NB4 (cell line): Measurements from ENCODE around the gene ABTB2.

Experiments
- DNase-seq: peaks from one replicate; pipeline ENCODE4 v3.0.0; 2010; ENCODE audit warnings: low read depth
- H3K4me3 ChIP-seq: one replicate; pipeline ENCODE4 v1.5.1; 2011; ENCODE audit warnings: mild to moderate bottlenecking, low read depth, low read length, moderate library complexity
- CTCF ChIP-seq: IDR thresholded peaks from one replicate; pipeline ENCODE4 v1.5.1; 2012; ENCODE audit warnings: low read depth, low read length
- MAX ChIP-seq: IDR thresholded peaks from 2 replicates; pipeline ENCODE4 v1.6.1; 2011; ENCODE audit warnings: low read depth, low read length
- MYC ChIP-seq: IDR thresholded peaks from 2 replicates; pipeline ENCODE4 v1.6.1; 2011; ENCODE audit warnings: low read depth, low read length
- POLR2A ChIP-seq: IDR thresholded peaks from 2 replicates; pipeline ENCODE4 v1.6.1; 2011; ENCODE audit warnings: mild to moderate bottlenecking; ENCODE audit not compliant: insufficient read length; ENCODE audit errors: extremely low read depth

Gene ABTB2

GRCh38 chr11:34337016-34337415 is 20.8 kb downstream of the ABTB2 start:
- peak; percentile 35 for DNase-seq
- TF ChIP-seq MYC (no peak), MAX (no peak)
- no peak overlapping the region for H3K4me3 ChIP-seq

GRCh38 chr11:34335801-34336200 is 22.0 kb downstream of the ABTB2 start:
- no peak overlapping the region for H3K4me3 ChIP-seq
- no peak for TF ChIP-seq POLR2A
- no peak for TF ChIP-seq MYC
- no peak for TF ChIP-seq MAX
- TF ChIP-seq CTCF, result no peak
- DNase-seq, result no peak

- TF ChIP-seq CTCF (no peak), MYC (no peak), POLR2A (no peak), MAX (no peak)
- DNase-seq, result no peak
- H3K4me3 ChIP-seq, result no peak overlapping the region
These were observed 22.5 kb downstream of the ABTB2 start for GRCh38 chr11:34335331-34335730.

- H3K4me3 ChIP-seq, result no peak overlapping the region
- TF ChIP-seq MAX (no peak), MYC (no peak), CTCF (no peak), POLR2A (no peak)
- no peak for DNase-seq
These were observed 24.0 kb downstream of the ABTB2 start for GRCh38 chr11:34333787-34334186.

GRCh38 chr11:34332524-34332923 is 25.3 kb downstream of the ABTB2 start:
- no peak for DNase-seq
- H3K4me3 ChIP-seq, result no peak overlapping the region
- no peak for TF ChIP-seq MYC
- TF ChIP-seq MAX, result no peak
- no peak for TF ChIP-seq CTCF
- no peak for TF ChIP-seq POLR2A

GRCh38 chr11:34331736-34332135 is 26.1 kb downstream of the ABTB2 start:
- TF ChIP-seq MYC (no peak), POLR2A (no peak), MAX (no peak), CTCF (no peak)
- H3K4me3 ChIP-seq, result no peak overlapping the region
- no peak for DNase-seq
